Measurements from ENCODE around the gene ZNRF2. TPM values are rescaled to one million over a fixed set of nuclear protein-coding genes. Genes with fewer than 3 reads are reported as not detected.
"Not testable (repeated sequence)": the region's sequence is repeated elsewhere in the genome, so short reads cannot be mapped to it uniquely, and the experiment has no call there.

ZNRF2 gene
- total RNA-seq, 2 experiments from 2014 or later: 20.4 to 23.6 TPM

- H3K27ac Mint-ChIP-seq: no peak overlapping the region
- H3K4me1 Mint-ChIP-seq (ENCODE audit: low read depth): no peaks in the 10 kb centered on the region
- H3K4me3 Mint-ChIP-seq: no peak overlapping the region
- H3K9me3 Mint-ChIP-seq: no peaks in the 10 kb centered on the region
- DNase-seq (no peak), ATAC-seq (ENCODE audit: poor library complexity) (no peak)
- Histone ChIP-seq H3K4me1 (ENCODE audit: insufficient read depth, low read length) (no peaks in the 10 kb centered on the region), H3K27ac (ENCODE audit: low read depth in 1 of 2, low read length in 2 of 2) (no peak overlapping the region), H3K36me3 (ENCODE audit: insufficient read depth, low read length) (no peaks in the 10 kb centered on the region), H3K27me3 (ENCODE audit: control insufficient read depth in 1 of 2, insufficient read depth in 2 of 2, low read length in 2 of 2) (no peaks in the 10 kb centered on the region), H3K9me3 (ENCODE audit: control insufficient read depth in 1 of 2, insufficient read depth in 1 of 2, low read length in 2 of 2) (no peaks in the 10 kb centered on the region), H3K4me3 (ENCODE audit: low read length) (no peak overlapping the region)
- POLR2A ChIA-PET: no interaction called here
- CTCF ChIA-PET: no interaction called here
- H3K36me3 Mint-ChIP-seq (ENCODE audit: low read depth): no peaks in the 10 kb centered on the region
- no peak for TF ChIP-seq CTCF (IDR thresholded peaks at IDR 0.05)
- H3K27me3 Mint-ChIP-seq: no peaks in the 10 kb centered on the region
- intact Hi-C loops (cut with DNase I, micrococcal nuclease): no loop called here
Observed at GRCh38 chr7:30260246-30260768, 24.1 kb upstream of the ZNRF2 start.

- Mint-ChIP-seq H3K4me3 (no peak overlapping the region), H3K9me3 (no peaks in the 10 kb centered on the region), H3K27ac (no peak overlapping the region), H3K4me1 (ENCODE audit: low read depth) (no peaks in the 10 kb centered on the region), H3K36me3 (ENCODE audit: low read depth) (no peaks in the 10 kb centered on the region), H3K27me3 (no peaks in the 10 kb centered on the region)
- no peak overlapping the region for H3K4me3 ChIP-seq (ENCODE audit: low read length)
- no peaks in the 10 kb centered on the region for H3K4me1 ChIP-seq (ENCODE audit: insufficient read depth, low read length)
- CTCF ChIA-PET: no interaction called here
- no peak for DNase-seq
- intact Hi-C loops (cut with DNase I, micrococcal nuclease): no loop called here
- no peaks in the 10 kb centered on the region for H3K9me3 ChIP-seq (ENCODE audit: control insufficient read depth in 1 of 2, insufficient read depth in 1 of 2, low read length in 2 of 2)
- H3K36me3 ChIP-seq (ENCODE audit: insufficient read depth, low read length): no peaks in the 10 kb centered on the region
- no peak for TF ChIP-seq CTCF (IDR thresholded peaks at IDR 0.05)
- POLR2A ChIA-PET: no interaction called here
- ATAC-seq (ENCODE audit: poor library complexity): no peak
- no peaks in the 10 kb centered on the region for H3K27me3 ChIP-seq (ENCODE audit: control insufficient read depth in 1 of 2, insufficient read depth in 2 of 2, low read length in 2 of 2)
- no peak overlapping the region for H3K27ac ChIP-seq (ENCODE audit: low read depth in 1 of 2, low read length in 2 of 2)
Observed at GRCh38 chr7:30263090-30263710, 21.2 kb upstream of the ZNRF2 start.

- CTCF ChIA-PET: no interaction called here
- ATAC-seq (ENCODE audit: poor library complexity) (no peak), DNase-seq (no peak)
- H3K27ac ChIP-seq (ENCODE audit: low read depth in 1 of 2, low read length in 2 of 2): no peak overlapping the region
- H3K4me1 Mint-ChIP-seq (ENCODE audit: low read depth): no peaks in the 10 kb centered on the region
- H3K4me1 ChIP-seq (ENCODE audit: insufficient read depth, low read length): no peaks in the 10 kb centered on the region
- no peaks in the 10 kb centered on the region for H3K27me3 ChIP-seq (ENCODE audit: control insufficient read depth in 1 of 2, insufficient read depth in 2 of 2, low read length in 2 of 2)
- H3K36me3 ChIP-seq (ENCODE audit: insufficient read depth, low read length): no peaks in the 10 kb centered on the region
- intact Hi-C loops (cut with DNase I, micrococcal nuclease): no loop called here
- H3K4me3 ChIP-seq (ENCODE audit: low read length): no peak overlapping the region
- TF ChIP-seq CTCF (IDR thresholded peaks at IDR 0.05): no peak
- H3K27ac Mint-ChIP-seq: no peak overlapping the region
- H3K27me3 Mint-ChIP-seq: no peaks in the 10 kb centered on the region
- no peaks in the 10 kb centered on the region for H3K9me3 ChIP-seq (ENCODE audit: control insufficient read depth in 1 of 2, insufficient read depth in 1 of 2, low read length in 2 of 2)
- H3K9me3 Mint-ChIP-seq: no peaks in the 10 kb centered on the region
- H3K4me3 Mint-ChIP-seq: no peak overlapping the region
- POLR2A ChIA-PET: no interaction called here
- H3K36me3 Mint-ChIP-seq (ENCODE audit: low read depth): no peaks in the 10 kb centered on the region
Observed at GRCh38 chr7:30264052-30264451, 20.3 kb upstream of the ZNRF2 start.

- H3K36me3 Mint-ChIP-seq (ENCODE audit: low read depth); intact Hi-C loops (cut with DNase I, micrococcal nuclease); H3K4me3 Mint-ChIP-seq; H3K9me3 Mint-ChIP-seq; H3K27ac ChIP-seq (ENCODE audit: low read depth in 1 of 2, low read length in 2 of 2); H3K27me3 Mint-ChIP-seq; H3K27me3 ChIP-seq (ENCODE audit: control insufficient read depth in 1 of 2, insufficient read depth in 2 of 2, low read length in 2 of 2); POLR2A ChIA-PET; H3K36me3 ChIP-seq (ENCODE audit: insufficient read depth, low read length); H3K4me1 Mint-ChIP-seq (ENCODE audit: low read depth); H3K4me1 ChIP-seq (ENCODE audit: insufficient read depth, low read length); DNase-seq; H3K27ac Mint-ChIP-seq; H3K4me3 ChIP-seq (ENCODE audit: low read length); ATAC-seq (ENCODE audit: poor library complexity); H3K9me3 ChIP-seq (ENCODE audit: control insufficient read depth in 1 of 2, insufficient read depth in 1 of 2, low read length in 2 of 2): not testable (repeated sequence)
- CTCF ChIA-PET: interaction anchor here (0.7 kb wide), 1 partner anchor 45 kb away, joined by 4 read pairs; no protein-coding TSS in a partner anchor
Observed at GRCh38 chr7:30265189-30265588, 19.2 kb upstream of the ZNRF2 start.

All from CD4-positive, alpha-beta T cell (primary cell).